ENCODE data around the gene GXYLT2. TPM values are rescaled to one million over a fixed set of nuclear protein-coding genes. Genes with fewer than 3 reads are reported as not detected.

The GXYLT2 gene
- polyA plus RNA-seq, 1 experiment, result 42.5 TPM

GRCh38 chr3:72847282-72847681 lies 40.6 kb upstream of the GXYLT2 start:
- Histone ChIP-seq H3K9me3 (ENCODE audit: control insufficient read depth, insufficient read depth, low read length) (no peaks in the 10 kb centered on the region), H3K4me3 (ENCODE audit: low read depth, low read length) (peak overlapping the region; percentile 98), H3K27ac (ENCODE audit: low read depth, low read length) (no peak overlapping the region), H3K27me3 (ENCODE audit: control insufficient read depth, insufficient read depth, low read length) (no peaks in the 10 kb centered on the region)
- TF ChIP-seq CTCF (IDR thresholded peaks at IDR 0.05; ENCODE audit: low read depth, low read length), result no peak
- no peak for DNase-seq (ENCODE audit: low read depth, low spot score)
- POLR2A ChIA-PET, result interaction anchor here (0.6 kb wide), 1 partner anchor 24 kb away, joined by 5 read pairs; no protein-coding TSS in a partner anchor
- CTCF ChIA-PET, result interaction anchor here (1.4 to 1.6 kb wide), 2 partner anchors 24 to 238 kb away, joined by 3 to 7 read pairs; no protein-coding TSS in a partner anchor

GRCh38 chr3:72847751-72848702 lies 39.8 kb upstream of the GXYLT2 start, which contains the start of gene SHQ1:
Gene SHQ1, minus strand, starts transcription at chr3:72848445. Its CDS starts 105 bp downstream, at chr3:72848340.
- Histone ChIP-seq H3K27ac (ENCODE audit: low read depth, low read length) (peak within 1 kb of the TSS; percentile 68), H3K9me3 (ENCODE audit: control insufficient read depth, insufficient read depth, low read length) (no peaks in the 10 kb centered on the region), H3K27me3 (ENCODE audit: control insufficient read depth, insufficient read depth, low read length) (no peaks in the 10 kb centered on the region), H3K4me3 (ENCODE audit: low read depth, low read length) (peak within 1 kb of the TSS; percentile 98)
- ChIA-PET POLR2A (interaction anchor here (0.6 to 1.0 kb wide), 4 partner anchors 25 to 189 kb away, joined by 3 to 6 read pairs (median 5); partner anchors contain the start of gene PPP4R2), CTCF (interaction anchor here (0.5 to 5.0 kb wide), 7 partner anchors 25 to 973 kb away, joined by 3 to 165 read pairs (median 4); no protein-coding TSS in a partner anchor)
- DNase-seq (ENCODE audit: low read depth, low spot score), result peak; percentile 76
- no peak for TF ChIP-seq CTCF (IDR thresholded peaks at IDR 0.05; ENCODE audit: low read depth, low read length)

- Histone ChIP-seq H3K27ac (ENCODE audit: low read depth, low read length) (no peak overlapping the region), H3K27me3 (ENCODE audit: control insufficient read depth, insufficient read depth, low read length) (no peaks in the 10 kb centered on the region), H3K4me3 (ENCODE audit: low read depth, low read length) (peak overlapping the region; percentile 98), H3K9me3 (ENCODE audit: control insufficient read depth, insufficient read depth, low read length) (no peaks in the 10 kb centered on the region)
- TF ChIP-seq CTCF (IDR thresholded peaks at IDR 0.05; ENCODE audit: low read depth, low read length), result no peak
- DNase-seq (ENCODE audit: low read depth, low spot score), result no peak
- ChIA-PET POLR2A (interaction anchor here (0.6 to 1.0 kb wide), 3 partner anchors 43 to 189 kb away, joined by 3 to 6 read pairs (median 5); partner anchors contain the start of gene PPP4R2), CTCF (interaction anchor here (0.5 to 5.0 kb wide), 9 partner anchors 26 to 974 kb away, joined by 3 to 165 read pairs (median 5); partner anchors contain the start of gene GXYLT2)
These were observed 39.2 kb upstream of the GXYLT2 start for GRCh38 chr3:72848703-72849081.

GRCh38 chr3:72855001-72855400 lies 32.8 kb upstream of the GXYLT2 start:
- POLR2A ChIA-PET, result no interaction called here
- CTCF ChIA-PET, result interaction anchor here (1.6 kb wide), 1 partner anchor 230 kb away, joined by 10 read pairs; no protein-coding TSS in a partner anchor
- Histone ChIP-seq H3K9me3 (ENCODE audit: control insufficient read depth, insufficient read depth, low read length) (no peaks in the 10 kb centered on the region), H3K27me3 (ENCODE audit: control insufficient read depth, insufficient read depth, low read length) (peaks cover 2% of the 10 kb centered on the region), H3K27ac (ENCODE audit: low read depth, low read length) (no peak overlapping the region), H3K4me3 (ENCODE audit: low read depth, low read length) (no peak overlapping the region)
- no peak for DNase-seq (ENCODE audit: low read depth, low spot score)
- TF ChIP-seq CTCF (IDR thresholded peaks at IDR 0.05; ENCODE audit: low read depth, low read length), result no peak

Data from AG04450 (cell line).